HG03135 (cell line): Measurements from ENCODE around the gene GDE1.

Source experiments
- ATAC-seq: cut with Tn5 transposase; IDR thresholded peaks from one replicate; pipeline ENCODE4 v1.9.1; 2021; ENCODE audit warnings: mild to moderate bottlenecking, moderate library complexity; ENCODE audit not compliant: unreplicated experiment

The GDE1 gene

GRCh38 chr16:19490619-19491018 is 31.3 kb downstream of the GDE1 start:
- ATAC-seq = no peak

GRCh38 chr16:19488213-19488640 is 33.7 kb downstream of the GDE1 start:
- ATAC-seq = no peak

- no peak for ATAC-seq
Observed at GRCh38 chr16:19486750-19487325, 35.1 kb downstream of the GDE1 start.

- no peak for ATAC-seq
Observed at GRCh38 chr16:19486051-19486450, 35.8 kb downstream of the GDE1 start.

- no peak for ATAC-seq
Observed at GRCh38 chr16:19485611-19486010, 36.3 kb downstream of the GDE1 start.

GRCh38 chr16:19484096-19484495 is 37.8 kb downstream of the GDE1 start:
- no peak for ATAC-seq

- ATAC-seq = no peak
Observed at GRCh38 chr16:19482291-19482690, 39.6 kb downstream of the GDE1 start.

GRCh38 chr16:19481769-19482168 is 40.1 kb downstream of the GDE1 start:
- no peak for ATAC-seq

- ATAC-seq = no peak
Observed at GRCh38 chr16:19481296-19481695, 40.6 kb downstream of the GDE1 start.

GRCh38 chr16:19479302-19479721 is 42.6 kb downstream of the GDE1 start:
- ATAC-seq = no peak

- ATAC-seq = no peak
Observed at GRCh38 chr16:19478505-19478904, 43.4 kb downstream of the GDE1 start.

- ATAC-seq = no peak
Observed at GRCh38 chr16:19474617-19475016, 47.3 kb downstream of the GDE1 start.

- no peak for ATAC-seq
Observed at GRCh38 chr16:19472482-19472881, 49.4 kb downstream of the GDE1 start.

- no peak for ATAC-seq
Observed at GRCh38 chr16:19468300-19468699, 53.6 kb downstream of the GDE1 start.

GRCh38 chr16:19463468-19464315 is 58.2 kb downstream of the GDE1 start:
- no peak for ATAC-seq

- ATAC-seq = no peak
Observed at GRCh38 chr16:19460397-19460796, 61.5 kb downstream of the GDE1 start.

- ATAC-seq = no peak
Observed at GRCh38 chr16:19458722-19459379, 63.0 kb downstream of the GDE1 start.
